HepG2 (cell line): ENCODE results near the gene CENPP. TPM values are rescaled to one million over a fixed set of nuclear protein-coding genes. Genes with fewer than 3 reads are reported as not detected.

Experiments used
- ATAC-seq: fragments of 200-7000 bp; cut with Tn5 transposase; 3 replicates; pipeline ENCODE4 v1.9.1; 2020; ENCODE audit warnings: mild to moderate bottlenecking, moderate library complexity
- BruUV-seq: library from RNA; stranded (reverse); fragments of 400-500 nt; replicated peaks from 2 replicates; lab custom pipeline; 2021; lab: Mats Ljungman, UMichigan
- CTCF ChIA-PET: fragments of 300-600 bp; formaldehyde crosslinking; extraction: SDS; loops from one replicate; lab custom pipeline; 2021; ENCODE audit warnings: low total read pairs, inconsistent platforms, low intra/inter-chr PET ratio; lab: Yijun Ruan, JAX
- POLR2A ChIA-PET: fragments of 350-600 bp; sonication (Branson Sonifier 250); formaldehyde crosslinking; loops from one replicate; lab custom pipeline; 2020; ENCODE audit warnings: antibody characterized with exemption, inconsistent platforms; lab: Yijun Ruan, JAX
- DNase-seq: peaks from one replicate; pipeline ENCODE4 v3.0.0-alpha.2; 2015; ENCODE audit warnings: low spot score
- FAIRE-seq: peaks from 3 replicates; lab custom pipeline; 2011; peaks lifted over from hg19 to GRCh38; lab: Jason Lieb, UNC
- H2AFZ ChIP-seq: one replicate; pipeline ENCODE4 v1.6.1; 2011; ENCODE audit warnings: low read length, inconsistent platforms
- H3K27ac ChIP-seq: fragments of 300-600 bp; 3 replicates; pipeline ENCODE4 v1.8.0; 2011; ENCODE audit warnings: mixed run types, mild to moderate bottlenecking, mixed read lengths, low read length, inconsistent platforms; ENCODE audit not compliant: insufficient read depth; ENCODE audit errors: extremely low read length
- H3K27me3 ChIP-seq, 2 experiments: fragments of 200-600 bp in 1 of 2; 2 replicates in 1 of 2; 3 replicates in 1 of 2; pipeline versions ENCODE4 v1.6.0 to v1.8.0; 2011; ENCODE audit warnings: low read length in 2 of 2, mild to moderate bottlenecking in 2 of 2, moderate library complexity in 2 of 2, inconsistent platforms in 1 of 2; ENCODE audit not compliant: insufficient read depth in 2 of 2, control insufficient read depth in 1 of 2
- H3K36me3 ChIP-seq, 2 experiments: fragments of 200-600 bp in 1 of 2; replicated peaks in 1 of 2; 2 replicates in 1 of 2; 3 replicates in 1 of 2; pipeline versions ENCODE4 v1.5.1 to v1.8.0; 2011; ENCODE audit warnings: low read length in 2 of 2, inconsistent platforms in 1 of 2; ENCODE audit not compliant: insufficient read depth in 2 of 2, control insufficient read depth in 1 of 2
- H3K4me1 ChIP-seq: 2 replicates; pipeline ENCODE4 v1.5.1; 2012; ENCODE audit warnings: low read length, inconsistent platforms; ENCODE audit not compliant: insufficient read depth
- H3K4me2 ChIP-seq: 2 replicates; pipeline ENCODE4 v1.6.0; 2011; ENCODE audit warnings: low read depth, low read length, inconsistent platforms
- H3K4me3 ChIP-seq, 3 experiments: fragments of 200-600 bp in 1 of 3; sonication (generic), shearing (Covaris generic) in 1 of 3; replicated peaks in 1 of 3; 2 replicates each; pipeline ENCODE4 v1.5.1; 2011 to 2016; ENCODE audit warnings: low read length in 3 of 3, inconsistent platforms in 2 of 3, low read depth in 2 of 3, mild to moderate bottlenecking in 2 of 3, control low read depth in 1 of 3, mixed read lengths in 1 of 3; ENCODE audit not compliant: insufficient read depth in 1 of 3
- H3K79me2 ChIP-seq: one replicate; pipeline ENCODE4 v1.6.1; 2011; ENCODE audit warnings: low read length, inconsistent platforms; ENCODE audit not compliant: insufficient read depth
- H3K9ac ChIP-seq: 2 replicates; pipeline ENCODE4 v1.6.0; 2011; ENCODE audit warnings: mild to moderate bottlenecking, low read depth, low read length, inconsistent platforms; ENCODE audit not compliant: insufficient read depth
- H3K9me3 ChIP-seq: 2 replicates; pipeline ENCODE4 v1.5.1; 2012; ENCODE audit warnings: mild to moderate bottlenecking, low read length
- H4K20me1 ChIP-seq: 2 replicates; pipeline ENCODE4 v1.6.0; 2011; ENCODE audit warnings: inconsistent platforms, mild to moderate bottlenecking, low read length, moderate library complexity; ENCODE audit not compliant: insufficient read depth
- BRD4 ChIP-seq: sonication (generic); formaldehyde crosslinking; IDR thresholded peaks from 2 replicates; pipeline ENCODE4 v1.4.0; 2020; ENCODE audit warnings: missing genetic modification reagents
- E2F2 ChIP-seq: sonication (generic); formaldehyde crosslinking; IDR thresholded peaks from 2 replicates; pipeline ENCODE4 v1.4.0; 2020; ENCODE audit warnings: missing genetic modification reagents, borderline replicate concordance
- FOXJ3 ChIP-seq: sonication (generic); formaldehyde crosslinking; IDR thresholded peaks from 2 replicates; pipeline ENCODE4 v1.4.0; 2020; ENCODE audit warnings: missing genetic modification reagents, mild to moderate bottlenecking, borderline replicate concordance
- NR2F2 ChIP-seq: IDR thresholded peaks from 2 replicates; pipeline ENCODE4 v1.6.1; 2012; ENCODE audit warnings: low read depth, inconsistent platforms, borderline replicate concordance
- PHF21A ChIP-seq: sonication (generic); formaldehyde crosslinking; IDR thresholded peaks from 2 replicates; pipeline ENCODE4 v1.5.0; 2020; ENCODE audit warnings: mild to moderate bottlenecking, missing genetic modification reagents
- REPIN1 ChIP-seq: sonication (generic); formaldehyde crosslinking; IDR thresholded peaks from 2 replicates; pipeline ENCODE4 v1.8.0; 2022; ENCODE audit warnings: missing genetic modification reagents, low read depth, mild to moderate bottlenecking, borderline replicate concordance
- SNAI1 ChIP-seq: sonication (generic); formaldehyde crosslinking; IDR thresholded peaks from 2 replicates; pipeline ENCODE4 v1.5.0; 2020; ENCODE audit warnings: mild to moderate bottlenecking, missing genetic modification reagents, borderline replicate concordance
- SRF ChIP-seq: IDR thresholded peaks from 2 replicates; pipeline ENCODE4 v1.6.1; 2011; ENCODE audit warnings: mild to moderate bottlenecking, low read depth, low read length, moderate library complexity
- TFDP1 ChIP-seq: IDR thresholded peaks from 2 replicates; pipeline ENCODE4 v1.6.1; 2016; ENCODE audit warnings: missing compliant biosample characterization, missing genetic modification reagents, borderline replicate concordance
- ZBTB14 ChIP-seq: sonication (generic); formaldehyde crosslinking; IDR thresholded peaks from 2 replicates; pipeline ENCODE4 v1.4.0; 2020; ENCODE audit warnings: missing genetic modification reagents
- ZBTB4 ChIP-seq: sonication (generic); formaldehyde crosslinking; IDR thresholded peaks from 2 replicates; pipeline ENCODE4 v1.4.0; 2020; ENCODE audit warnings: missing genetic modification reagents, mild to moderate bottlenecking, borderline replicate concordance
- ZNF232 ChIP-seq: sonication (generic); formaldehyde crosslinking; IDR thresholded peaks from 2 replicates; pipeline ENCODE4 v1.4.0; 2020; ENCODE audit warnings: missing genetic modification reagents, borderline replicate concordance
- ZNF709 ChIP-seq: sonication (generic); formaldehyde crosslinking; IDR thresholded peaks from 2 replicates; pipeline ENCODE4 v1.5.0; 2020; ENCODE audit warnings: mild to moderate bottlenecking, missing genetic modification reagents
- WGBS: methylation state at CpG from one replicate; pipeline ENCODE4 v1.1.6; 2017; ENCODE audit warnings: low lambda C conversion rate; 5-methylcytosine and 5-hydroxymethylcytosine counted together
- in situ Hi-C: cut with HindIII; loops from 2 replicates; pipeline ENCODE4 v1.10.0; 2017; ENCODE audit warnings: low pct_unique_long_range_greater_than_20kb; ENCODE audit not compliant: extremely low pct_ligation_motif_present
- intact Hi-C: fragments of 100-400 bp; cut with micrococcal nuclease; formaldehyde crosslinking; loops from one replicate; pipeline ENCODE4 v1.10.0; 2022; ENCODE audit not compliant: unreplicated experiment
- polyA plus RNA-seq, 8 experiments: library from polyadenylated mRNA; depleted of rRNA in 3 of 8; stranded (reverse) in 7 of 8; unstranded in 1 of 8; fragments of >200 nt; fragmentation: Illumina TruSeq in 4 of 8; extraction: Trizol in 4 of 8; gene quantifications; 2 replicates each; pipeline versions ENCODE4 v1.2.1 to v1.2.3, GENCODE V29; 2011 to 2016; ENCODE audit warnings: low read depth in 4 of 8, missing spikeins in 1 of 8, mixed read lengths in 1 of 8; ENCODE audit not compliant: insufficient read depth in 1 of 8
- total RNA-seq, 5 experiments: library from RNA; depleted of rRNA; stranded (reverse); fragments of >200 nt; fragmentation: Illumina TruSeq; extraction: Trizol; gene quantifications; 2 replicates each; pipeline ENCODE4 v1.2.3, GENCODE V29; 2016; ENCODE audit warnings: low read depth in 1 of 5

Gene CENPP
- total and polyA plus RNA-seq, 2 of the 13 experiments (the other 11 are each of a cell fraction or from before 2014, with no cell fraction given): 2.0 to 11.4 TPM

GRCh38 chr9:92655896-92656536, 330.3 kb downstream of the CENPP start:
- Histone ChIP-seq H3K36me3 (peaks cover 4 to 41% of the 10 kb centered on the region in 2 experiments; a peak in 4 of 5 replicates), H3K9ac (no peak overlapping the region), H3K27ac (no peak overlapping the region), H3K9me3 (no peaks in the 10 kb centered on the region), H3K4me2 (no peak overlapping the region), H3K79me2 (peaks cover 10% of the 10 kb centered on the region), H3K4me1 (no peaks in the 10 kb centered on the region), H4K20me1 (no peaks in the 10 kb centered on the region), H3K4me3 (no peak overlapping the region), H2AFZ (no peak overlapping the region), H3K27me3 (no peaks in the 10 kb centered on the region)
- WGBS: 92% methylated on average over 5 of the region's 9 CpGs
- in situ Hi-C loops: no loop called here
- intact Hi-C loops: no loop called here
- no peak for TF ChIP-seq ZNF709 (CRISPR knock-in tag)
- TF ChIP-seq E2F2: no peak
- TF ChIP-seq PHF21A (CRISPR knock-in tag): no peak
- no peak for TF ChIP-seq SRF
- TF ChIP-seq SNAI1 (CRISPR knock-in tag): no peak
- no peak for TF ChIP-seq ZNF232 (CRISPR knock-in tag)
- no peak for TF ChIP-seq ZBTB4 (CRISPR knock-in tag)
- TF ChIP-seq NR2F2: no peak
- TF ChIP-seq FOXJ3 (CRISPR knock-in tag): no peak
- TF ChIP-seq REPIN1 (CRISPR knock-in tag): no peak
- TF ChIP-seq TFDP1 (CRISPR knock-in tag): no peak
- no peak for TF ChIP-seq BRD4
- no peak for TF ChIP-seq ZBTB14
- DNase-seq: no peak
- no peak for ATAC-seq
- CTCF ChIA-PET: no interaction called here
- FAIRE-seq: no peak
- POLR2A ChIA-PET: no interaction called here
- BruUV-seq: no TSS peak
